ENCODE results near the gene SFTPB.
A peak's percentile ranks its signal among the peaks of the same experiment; 100 is the strongest.
"Not testable (repeated sequence)": the region's sequence is repeated elsewhere in the genome, so short reads cannot be mapped to it uniquely, and the experiment has no call there.

The SFTPB gene

DNA sequence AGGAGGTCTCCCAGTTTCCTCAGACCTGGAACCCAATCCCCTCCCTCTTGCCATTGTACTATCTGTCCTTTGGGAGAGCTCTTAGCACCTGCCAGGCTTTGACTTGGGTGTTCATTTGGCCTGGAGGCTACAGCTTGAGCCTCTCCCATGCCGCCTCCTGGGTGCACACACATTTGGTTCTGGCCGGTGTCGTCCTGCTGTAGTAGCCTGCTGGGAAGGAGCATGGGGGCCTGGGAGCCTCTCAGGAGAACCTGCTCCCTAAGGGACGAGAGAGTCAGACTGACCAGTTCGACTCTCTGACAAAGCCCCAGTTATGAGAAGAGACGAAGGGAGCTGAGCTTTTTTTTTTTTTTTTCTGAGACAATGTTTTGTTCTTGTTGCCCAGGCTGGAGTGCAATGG, 7.4 kb upstream of the SFTPB start:
- no peak for DNase-seq (ENCODE audit: low read depth)

DNA sequence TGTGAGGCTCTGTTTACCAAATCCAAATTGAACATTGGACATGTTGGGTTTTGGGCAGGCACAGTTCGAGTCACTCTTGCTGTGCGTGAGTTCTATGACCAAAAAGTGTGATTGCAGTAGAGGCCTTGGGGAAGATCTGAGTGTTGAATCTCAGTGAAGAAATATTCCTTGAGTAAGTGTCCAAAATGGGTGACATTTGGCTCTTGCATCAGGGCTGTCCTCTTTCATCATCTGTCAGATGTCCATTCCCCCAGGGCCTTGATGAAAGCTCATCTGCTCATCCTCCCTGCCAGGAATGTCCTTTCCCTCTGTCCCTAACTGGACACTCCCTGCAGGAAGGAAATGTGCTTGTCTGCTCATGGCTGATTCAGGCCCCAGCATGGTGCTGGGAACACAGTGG, 6.4 kb upstream of the SFTPB start:
- DNase-seq (ENCODE audit: low read depth): no peak

DNA sequence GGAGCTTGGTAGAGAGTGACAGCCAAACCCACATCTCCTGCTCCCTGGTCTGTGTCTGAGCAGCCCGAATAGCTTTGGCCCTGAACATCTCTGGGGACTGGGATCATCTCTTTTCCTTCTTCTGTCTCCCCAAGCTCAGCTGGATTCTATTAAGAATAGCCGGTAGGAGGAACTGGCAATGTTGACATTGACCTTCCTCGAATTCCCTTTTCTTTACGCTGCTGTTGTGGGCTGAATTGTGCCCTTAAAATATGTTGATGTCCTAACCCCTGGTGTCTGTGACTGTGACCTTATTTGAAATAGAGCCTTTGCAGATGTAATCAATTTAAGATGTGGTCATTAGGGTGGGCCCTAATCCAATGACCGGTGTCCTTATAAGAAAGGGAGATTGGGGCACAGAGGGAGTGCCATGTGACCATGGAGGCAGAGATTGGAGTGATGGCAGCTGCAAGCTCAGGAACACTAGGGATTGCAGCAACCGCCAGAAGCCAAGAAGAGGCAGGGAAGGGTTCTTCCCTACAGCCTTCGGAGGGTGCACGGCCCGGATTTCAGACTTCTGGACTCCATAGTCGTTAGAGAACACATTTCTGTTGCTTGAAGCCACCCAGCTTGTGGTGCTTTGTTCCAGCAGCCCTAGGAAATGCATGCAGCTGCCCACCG, 5.8 kb upstream of the SFTPB start:
- DNase-seq (ENCODE audit: low read depth): no peak

DNA sequence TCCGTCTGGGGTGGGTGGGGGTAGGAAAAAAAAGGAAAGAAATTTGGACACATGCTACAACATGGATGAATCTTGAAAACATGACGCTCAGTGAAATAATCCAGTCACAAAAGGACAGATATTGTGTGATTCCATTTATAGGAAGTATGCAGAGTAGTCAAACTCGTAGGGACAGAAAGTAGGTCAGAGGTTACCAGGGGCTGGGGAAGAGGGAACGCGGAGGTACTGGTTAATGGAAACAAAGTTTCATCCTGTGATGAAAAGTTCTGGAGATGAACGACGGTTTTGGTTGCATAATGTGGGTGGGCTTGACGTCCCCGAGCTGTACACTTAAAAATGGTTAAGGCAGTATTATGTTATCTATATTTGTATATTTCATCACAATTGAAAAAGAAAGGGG, 4.5 kb upstream of the SFTPB start:
- DNase-seq (ENCODE audit: low read depth): no peak

DNA sequence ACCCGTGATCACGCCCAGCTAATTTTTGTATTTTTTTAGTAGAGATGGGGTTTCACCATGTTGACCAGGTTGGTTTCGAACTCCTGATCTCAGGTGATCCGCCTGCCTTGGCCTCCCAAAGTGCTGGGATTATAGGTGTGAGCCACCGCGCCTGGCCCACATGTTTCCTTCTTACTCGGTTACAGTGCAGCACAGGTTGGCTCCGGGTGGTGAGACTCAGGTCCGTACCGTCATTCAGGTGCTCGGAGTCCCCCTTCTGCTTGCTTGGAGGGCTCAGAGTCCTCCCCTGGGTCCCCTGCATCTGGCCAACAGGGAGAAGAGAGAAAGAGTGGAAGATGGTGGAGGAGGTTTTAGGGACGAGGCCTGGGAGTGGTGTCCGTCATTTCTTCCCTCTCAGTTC, 2.4 kb upstream of the SFTPB start:
- DNase-seq (ENCODE audit: low read depth): not testable (repeated sequence)

DNA sequence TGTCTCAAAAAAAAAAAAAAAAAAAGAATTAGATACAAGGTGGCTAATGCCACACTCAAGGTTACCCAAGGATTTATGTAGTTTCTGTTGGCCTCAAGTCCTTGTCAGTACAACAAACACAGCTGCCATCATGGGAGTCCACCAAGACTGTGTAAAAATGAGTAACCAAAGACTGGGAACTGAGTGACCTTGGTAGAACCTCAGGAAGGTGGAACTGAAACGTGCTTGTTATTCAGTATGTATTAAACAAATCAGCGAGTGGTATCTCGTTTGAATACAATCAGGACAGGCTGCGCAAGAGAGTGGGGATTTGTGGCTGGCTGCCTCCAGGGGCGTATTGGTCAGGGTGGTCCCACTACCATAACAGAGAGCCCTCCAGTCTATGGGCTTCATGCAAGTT, 1.6 kb upstream of the SFTPB start:
- DNase-seq (ENCODE audit: low read depth): no peak

DNA sequence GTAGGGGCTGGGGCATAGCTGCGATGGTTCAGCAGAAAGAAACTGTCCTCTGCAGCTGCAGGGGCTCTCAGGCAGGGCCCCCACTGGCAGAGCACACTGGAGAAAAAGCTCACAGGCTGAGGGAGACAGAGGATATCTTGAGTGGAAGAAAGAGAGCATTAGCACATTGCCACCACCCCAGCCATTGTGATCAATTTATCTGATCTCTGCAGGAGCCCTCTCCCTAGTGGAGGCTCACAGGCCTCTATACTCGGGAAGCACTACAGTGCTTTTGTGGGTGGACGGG, 801 bp upstream of the SFTPB start:
- DNase-seq (ENCODE audit: low read depth): no peak

DNA sequence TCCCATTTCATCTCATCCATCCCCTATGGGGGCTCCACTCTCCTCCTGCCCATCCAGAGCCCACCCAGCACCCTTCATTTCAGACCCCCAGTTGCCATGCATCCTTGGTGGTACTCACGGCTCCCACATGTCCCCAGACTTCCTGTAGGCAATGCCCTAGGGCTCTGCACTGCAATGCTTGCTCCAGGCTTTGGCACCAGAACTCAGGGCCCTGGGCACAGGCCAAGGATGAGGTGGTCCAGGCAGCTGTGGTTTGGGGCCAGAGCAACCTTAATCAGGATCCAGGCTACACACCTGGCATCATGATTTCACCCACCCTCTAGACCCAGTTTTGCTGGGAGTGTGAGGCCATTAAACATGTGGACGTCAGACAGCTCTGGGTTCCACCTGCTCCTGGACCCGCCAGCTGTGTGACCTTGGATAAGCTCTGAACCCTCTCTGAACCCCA, 414 bp downstream of the SFTPB start:
- no peak for DNase-seq (ENCODE audit: low read depth)

DNA sequence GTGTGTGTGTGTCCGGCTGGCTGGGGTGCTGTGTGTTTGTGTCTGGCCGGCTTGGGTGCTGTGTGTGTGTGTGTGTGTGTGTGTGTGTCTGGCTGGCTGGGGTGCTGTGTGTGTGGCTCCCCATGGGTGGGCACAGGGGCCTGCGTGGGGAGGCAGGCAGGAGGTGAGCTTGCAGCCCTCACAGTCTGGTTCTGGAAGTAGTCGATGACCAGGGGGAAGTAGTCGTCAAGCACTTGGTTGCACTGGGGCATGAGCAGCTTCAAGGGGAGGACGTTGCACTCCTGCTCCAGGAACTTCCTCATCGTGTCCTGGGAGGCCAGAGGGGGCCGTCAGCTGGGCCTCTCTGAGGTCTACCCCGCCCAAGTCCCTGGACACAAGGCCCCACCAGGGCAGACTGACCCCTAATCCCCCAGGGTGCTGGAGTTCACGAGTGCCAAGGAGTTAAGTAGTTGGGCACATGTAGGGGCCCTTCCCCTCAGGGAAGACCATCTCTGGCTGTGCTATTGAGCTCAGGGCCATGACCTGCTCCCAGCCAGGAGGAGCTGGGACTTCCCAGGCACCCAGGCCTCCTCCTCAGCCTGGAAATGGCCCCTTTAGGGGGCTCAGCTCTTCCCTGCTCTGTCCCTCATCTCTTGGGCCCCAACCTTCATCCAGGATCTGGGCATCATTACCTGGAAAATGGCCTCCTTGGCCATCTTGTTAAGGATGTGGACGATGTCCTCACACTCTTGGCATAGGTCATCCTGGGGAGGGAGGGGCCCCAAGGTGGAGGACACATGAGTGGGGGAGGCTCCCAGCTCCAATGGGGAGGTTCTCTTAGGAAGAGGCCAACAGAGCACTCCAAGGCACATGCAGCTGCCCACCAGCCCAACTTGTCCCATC, 1.3 kb downstream of the SFTPB start:
- DNase-seq (ENCODE audit: low read depth): no peak

DNA sequence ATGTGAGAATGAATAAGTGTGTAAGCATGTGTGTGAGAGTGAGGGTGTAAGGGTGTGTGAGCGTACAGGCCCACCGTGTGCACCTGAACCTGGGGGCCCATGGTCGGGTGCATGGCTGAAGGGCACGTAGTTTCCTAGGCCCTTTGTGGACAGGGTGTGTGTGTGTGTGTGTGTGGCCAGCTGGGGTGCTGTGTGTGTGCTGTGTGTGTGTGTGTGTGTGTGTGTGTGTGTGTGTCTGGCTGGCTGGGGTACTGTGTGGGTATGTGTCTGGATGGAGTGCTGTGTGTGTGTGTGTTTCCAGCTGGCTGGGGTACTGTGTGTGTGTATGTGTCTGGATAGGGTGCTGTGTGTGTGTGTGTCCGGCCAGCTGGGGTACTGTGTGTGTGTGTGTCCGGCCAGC, 2.0 kb downstream of the SFTPB start:
- no peak for DNase-seq (ENCODE audit: low read depth)

DNA sequence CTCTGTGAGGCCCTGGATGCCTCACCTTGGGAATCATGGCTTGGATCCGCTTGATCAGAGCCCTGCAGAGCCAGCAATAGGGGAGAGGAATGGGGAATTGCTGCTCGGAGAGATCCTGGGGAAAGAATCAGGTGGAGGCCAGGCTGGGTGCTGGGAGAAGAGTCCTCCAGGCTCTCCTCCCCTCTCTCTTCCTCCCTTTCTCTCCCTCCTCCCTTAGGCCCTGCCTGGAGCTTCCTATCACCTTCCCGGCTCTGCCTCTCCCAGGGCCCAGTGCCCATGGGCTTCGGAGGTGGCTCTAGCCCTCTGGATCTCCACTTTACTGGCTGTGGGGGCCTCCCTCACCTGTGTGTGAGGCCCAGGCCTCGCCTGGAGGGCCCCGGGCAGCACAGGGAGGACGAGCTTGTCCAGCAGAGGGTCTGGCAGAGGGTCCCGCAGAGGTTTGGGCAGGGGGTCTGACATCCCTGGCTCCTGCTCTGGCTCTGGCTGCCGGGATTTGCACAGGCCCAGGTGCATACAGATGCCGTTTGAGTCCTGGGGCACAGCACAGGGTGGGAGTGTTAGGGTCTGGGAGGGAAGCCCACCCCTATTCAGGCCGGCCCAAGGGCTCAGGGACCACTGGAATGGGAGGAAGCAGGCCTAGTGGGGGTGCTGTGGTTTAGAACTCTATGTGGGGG, 2.6 kb downstream of the SFTPB start:
- DNase-seq (ENCODE audit: low read depth): no peak

DNA sequence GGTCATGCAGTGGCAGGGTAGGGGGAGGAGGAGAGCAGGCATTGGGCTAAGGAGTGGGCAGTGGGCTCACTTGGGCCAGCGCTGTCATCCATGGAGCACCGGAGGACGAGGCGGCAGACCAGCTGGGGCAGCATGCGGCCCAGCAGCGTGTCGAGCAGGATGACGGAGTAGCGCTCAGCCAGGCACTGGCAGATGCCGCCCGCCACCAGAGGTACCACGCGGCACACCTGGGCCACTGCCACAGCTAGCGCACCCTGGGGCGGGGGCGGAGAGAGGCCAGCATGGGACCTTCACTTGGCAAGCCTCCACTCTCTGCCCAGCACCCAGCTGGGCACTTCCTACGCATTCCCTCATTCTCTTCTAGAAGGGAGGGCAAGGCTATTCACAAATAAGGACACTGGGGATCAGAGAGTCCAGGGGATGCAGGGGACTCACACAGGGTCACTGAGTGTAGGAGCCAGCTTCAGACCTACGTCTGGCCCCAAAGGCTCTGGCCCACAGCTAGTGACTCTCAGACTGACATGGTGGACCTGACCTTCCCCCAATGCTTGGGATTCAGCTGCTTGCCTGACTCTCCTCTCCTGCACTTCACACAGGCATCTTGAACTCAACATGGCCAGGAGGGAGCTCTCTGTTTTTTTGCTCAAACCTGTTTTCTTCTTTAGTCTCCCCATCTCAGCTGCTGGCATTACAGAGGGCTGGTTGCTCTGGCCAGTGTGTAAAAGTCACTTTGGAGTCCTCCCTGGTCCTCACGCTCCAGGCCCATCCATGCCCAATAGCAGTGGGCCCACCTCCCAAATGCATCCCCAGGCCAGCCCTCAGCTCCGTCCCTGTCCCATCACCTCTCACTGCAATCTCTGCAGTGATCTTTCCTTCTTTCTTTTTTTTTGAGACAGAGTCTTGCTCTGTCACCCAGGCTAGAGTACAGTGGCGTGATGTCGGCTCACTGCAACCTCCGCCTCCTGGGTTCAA, 4.1 kb downstream of the SFTPB start:
- DNase-seq (ENCODE audit: low read depth): no peak

DNA sequence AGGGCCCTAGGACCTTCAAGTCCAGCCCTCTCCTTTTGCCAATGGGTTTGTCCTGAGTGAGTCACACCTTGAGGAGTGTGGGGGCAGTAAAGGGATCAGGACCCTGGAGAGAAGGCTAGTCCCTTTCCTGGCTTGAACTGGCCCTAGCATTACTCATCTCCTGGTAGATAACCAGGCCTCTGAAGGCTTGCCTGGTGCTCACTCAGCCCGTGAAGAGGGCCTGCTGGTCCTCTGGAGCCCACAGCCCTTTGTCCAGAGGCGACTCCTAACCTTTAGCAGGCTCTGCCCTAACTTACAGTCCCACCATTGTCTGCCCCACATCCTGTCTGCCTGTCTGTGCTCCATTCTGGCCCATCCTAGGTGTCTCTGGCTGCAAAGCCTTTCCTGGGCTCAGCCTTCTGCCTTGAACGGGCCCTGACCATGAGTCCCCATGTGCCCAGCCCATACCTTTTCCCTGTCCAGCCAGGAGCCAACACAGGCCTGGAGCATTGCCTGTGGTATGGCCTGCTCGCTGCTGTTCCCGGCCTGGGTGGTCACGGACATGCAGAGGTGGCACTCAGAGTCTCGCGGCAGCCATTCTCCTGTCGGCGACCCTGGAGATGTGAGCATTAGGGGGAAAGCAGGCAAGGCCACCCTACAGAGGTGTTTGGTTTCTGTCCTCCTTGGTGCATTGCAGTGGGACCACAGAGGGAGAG, 5.0 kb downstream of the SFTPB start:
- DNase-seq (ENCODE audit: low read depth): peak; percentile 93

DNA sequence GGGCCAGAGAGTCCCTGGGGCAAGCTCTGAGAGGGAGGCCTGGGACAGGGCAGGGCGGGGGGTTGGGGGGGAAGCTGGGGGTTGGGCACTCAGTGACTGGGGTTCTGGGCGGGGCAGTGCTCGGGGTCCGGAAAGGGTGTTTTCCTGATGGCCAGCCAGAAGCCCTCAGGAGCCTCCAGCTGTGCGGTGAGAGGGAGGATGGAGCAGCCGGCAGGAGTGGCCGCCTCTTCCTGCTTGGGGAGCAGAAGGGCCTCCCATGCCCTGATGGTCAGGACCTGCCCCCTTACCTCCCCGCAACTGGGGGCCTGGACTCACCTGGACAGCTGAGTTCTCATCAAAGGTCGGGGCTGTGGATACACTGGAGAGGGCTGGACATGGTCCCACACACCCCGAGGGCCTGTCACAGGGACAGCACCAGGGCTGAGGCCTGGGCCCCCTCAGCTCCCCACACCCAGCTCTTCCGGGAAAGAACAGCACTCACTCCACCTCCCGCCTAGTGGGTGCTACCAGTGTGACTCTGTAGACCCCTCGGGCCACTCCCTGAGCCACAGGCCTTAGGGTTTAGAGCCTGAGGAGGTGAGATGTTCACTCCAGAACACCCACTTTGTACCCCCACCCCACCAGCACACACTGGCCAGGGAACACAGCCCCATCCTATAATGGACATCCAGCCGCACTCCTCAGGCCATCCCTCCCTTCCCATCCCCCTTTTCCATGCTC, 6.7 kb downstream of the SFTPB start:
- no peak for DNase-seq (ENCODE audit: low read depth)

DNA sequence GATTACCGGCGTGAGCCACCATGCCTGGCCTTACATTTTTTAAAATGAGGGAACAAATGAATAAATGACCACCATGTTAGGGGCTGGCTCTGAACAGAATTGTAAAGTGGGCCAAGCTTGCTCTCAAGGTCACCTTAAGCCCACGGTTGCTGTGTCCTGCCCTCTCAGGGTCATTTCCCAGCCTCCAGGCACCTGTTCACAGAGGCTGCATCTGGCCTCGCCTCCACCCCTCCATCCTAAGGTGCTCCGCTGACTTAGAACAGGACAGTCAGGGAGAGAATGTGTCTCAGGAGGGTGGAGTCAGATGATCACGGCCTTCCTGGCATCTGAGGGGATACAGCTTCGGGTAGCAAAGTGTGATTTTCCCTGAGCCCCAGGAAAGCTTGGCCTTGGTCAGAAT, 7.3 kb downstream of the SFTPB start:
- DNase-seq (ENCODE audit: low read depth): no peak

DNA sequence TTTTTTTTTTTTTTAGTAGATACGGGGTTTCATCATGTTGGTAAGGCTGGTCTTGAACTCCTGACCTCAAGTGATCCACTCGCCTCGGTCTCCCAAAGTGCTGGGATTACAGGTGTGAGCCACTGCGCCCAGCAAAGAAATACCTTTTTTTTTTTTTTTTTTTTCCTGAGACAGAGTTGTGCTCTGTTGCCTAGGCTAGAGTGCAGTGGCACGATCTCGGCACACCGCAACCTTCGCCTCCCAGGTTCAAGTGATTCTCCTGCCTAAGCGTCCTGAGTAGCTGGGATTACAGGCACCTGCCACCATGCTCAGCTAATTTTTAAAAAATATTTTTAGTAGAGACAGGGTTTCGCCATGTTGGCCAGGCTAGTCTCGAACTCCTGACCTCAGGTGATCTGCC, 7.7 kb downstream of the SFTPB start:
- not testable (repeated sequence) for DNase-seq (ENCODE audit: low read depth)

DNA sequence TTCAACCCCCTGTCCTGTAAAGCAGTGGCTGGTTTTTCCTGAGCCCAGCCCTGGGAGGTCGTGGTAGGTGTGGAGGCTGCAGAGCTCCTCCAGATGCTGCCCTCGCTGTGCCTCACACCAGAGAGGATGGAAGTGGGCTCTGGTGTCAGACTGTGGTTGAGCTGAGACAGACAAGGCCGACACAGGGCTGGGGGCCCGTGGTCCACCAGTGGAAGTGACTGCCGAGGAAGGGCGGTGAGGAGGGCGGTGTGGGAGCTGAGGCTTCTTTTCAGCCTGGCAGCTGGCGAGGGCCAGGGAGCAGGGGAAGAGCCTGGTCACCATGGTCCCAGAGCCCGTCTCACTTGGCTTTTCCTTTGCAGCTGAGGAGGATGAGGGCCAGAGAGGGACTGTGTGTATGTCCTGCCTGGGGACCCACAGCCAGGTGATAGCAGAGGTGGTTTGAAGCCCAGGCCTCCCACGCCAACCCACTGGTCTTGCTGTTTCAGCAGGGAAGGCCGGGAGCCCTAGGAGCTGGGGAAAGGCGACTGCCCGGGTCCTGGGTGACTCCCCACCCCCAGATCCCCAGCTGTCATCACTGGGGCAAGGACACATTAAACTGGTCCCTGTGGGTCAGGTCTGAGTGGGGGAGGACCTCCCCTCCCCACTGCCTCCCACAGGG, 8.5 kb downstream of the SFTPB start:
- no peak for DNase-seq (ENCODE audit: low read depth)

DNA sequence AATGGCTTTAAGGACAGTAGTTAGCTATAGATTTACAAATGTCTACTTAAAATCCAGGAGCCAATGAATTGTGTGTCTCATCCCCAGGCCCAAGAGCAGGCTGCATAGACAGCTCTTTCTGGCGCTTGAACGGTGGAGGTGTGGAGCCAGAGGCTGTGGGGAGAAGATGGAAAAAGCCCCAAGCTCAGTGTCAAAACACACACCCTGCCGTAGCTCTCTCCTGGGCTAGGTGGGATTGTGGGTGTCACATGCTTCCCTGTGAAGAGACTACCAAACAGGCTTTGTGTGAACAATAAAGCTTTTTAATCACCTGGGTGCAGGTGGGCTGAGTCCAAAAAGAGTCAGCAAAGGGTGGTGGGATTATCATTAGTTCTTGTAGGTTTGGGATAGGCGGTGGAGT, 10.6 kb downstream of the SFTPB start:
- not testable (repeated sequence) for DNase-seq (ENCODE audit: low read depth)

DNA sequence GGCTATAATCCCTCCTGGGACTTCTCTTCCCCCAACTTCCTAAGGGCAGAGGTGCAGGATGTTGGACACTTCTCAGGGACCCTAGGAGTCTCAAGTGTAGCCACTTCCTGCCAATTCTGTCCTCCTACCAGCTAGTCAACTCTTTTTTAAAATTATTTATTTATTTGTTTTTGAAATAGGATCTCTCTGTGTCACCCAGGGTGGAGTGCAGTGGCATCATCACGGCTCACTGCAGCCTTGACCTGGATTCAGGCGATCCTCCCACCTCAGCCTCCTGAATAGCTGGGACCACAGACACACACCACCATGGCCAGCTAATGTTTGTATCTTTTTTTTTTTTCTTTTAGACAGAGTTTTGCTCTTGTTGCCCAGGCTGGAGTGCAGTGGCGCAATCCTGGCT, 11.5 kb downstream of the SFTPB start:
- DNase-seq (ENCODE audit: low read depth): no peak

DNA sequence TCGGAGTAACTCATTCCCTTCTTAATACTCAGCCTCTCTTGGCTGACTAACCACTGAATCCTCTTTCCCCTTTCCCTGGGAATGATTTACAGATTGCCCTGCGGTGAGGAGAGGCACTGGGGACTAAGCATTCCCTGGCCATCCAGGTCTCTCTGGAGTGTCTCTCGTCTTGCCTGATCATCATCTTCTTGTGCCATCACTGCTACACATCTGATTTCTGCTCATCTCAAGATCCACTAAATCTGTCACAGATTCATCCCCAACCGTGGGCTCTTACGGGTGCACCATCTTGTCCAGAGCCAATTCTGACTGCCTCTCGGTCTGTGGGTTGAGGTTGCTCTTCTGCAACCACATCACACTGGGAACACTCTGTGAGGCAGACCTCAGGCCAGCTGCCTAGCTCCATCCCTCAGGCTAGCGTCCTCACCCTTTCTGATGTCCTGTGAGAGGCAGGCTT, 12.0 kb downstream of the SFTPB start:
- DNase-seq (ENCODE audit: low read depth): no peak
